Lower leg skin (tissue), 4 donors: ENCODE results near the gene FAM193A. TPM values are rescaled to one million over a fixed set of nuclear protein-coding genes. Genes with fewer than 3 reads are reported as not detected.
"Not testable (repeated sequence)": the region's sequence is repeated elsewhere in the genome, so short reads cannot be mapped to it uniquely, and the experiment has no call there.

Experiments
- DNase-seq, 2 donors: peaks; one replicate each; pipeline ENCODE4 v3.0.0-alpha.2; 2019; ENCODE audit warnings: low spot score in 2 of 2
- H3K4me3 ChIP-seq: fragments of 200-600 bp; sonication (generic); 2 replicates; pipeline ENCODE4 v1.5.1; 2017; ENCODE audit warnings: mild to moderate bottlenecking, low read depth; ENCODE audit not compliant: poor library complexity, severe bottlenecking
- POLR2A ChIP-seq, 2 donors: fragments of 450-650 bp; IDR thresholded peaks; one replicate each; pipeline ENCODE4 v1.6.1; 2016 to 2017; ENCODE audit warnings: antibody characterized with exemption in 2 of 2, mild to moderate bottlenecking in 1 of 2, moderate library complexity in 1 of 2
- WGBS, 2 donors: methylation state at CpG; one replicate each; pipeline ENCODE4 v1.1.5; 2018; 5-methylcytosine and 5-hydroxymethylcytosine counted together
- intact Hi-C: fragments of 100-400 bp; cut with DNase I; formaldehyde crosslinking; loops from one replicate; pipeline ENCODE4 v1.15.0; 2023; ENCODE audit warnings: low total_unique reads
- total RNA-seq, 4 donors: library from RNA; depleted of rRNA; stranded (reverse); fragments of >200 nt; gene quantifications; one replicate each; pipeline ENCODE4 v1.1.0, GENCODE V29; 2016
- TF ChIP-seq, protein P1 (sequence below), 3 donors: fragments of 450-650 bp; IDR thresholded peaks; one replicate each; pipeline ENCODE4 v1.5.1; 2016; ENCODE audit warnings: antibody characterized with exemption in 3 of 3, mild to moderate bottlenecking in 3 of 3, moderate library complexity in 2 of 3

Gene FAM193A
- total RNA-seq, 4 donors from 2014 or later = 16.3 to 38.6 (median 25.7) TPM

DNA sequence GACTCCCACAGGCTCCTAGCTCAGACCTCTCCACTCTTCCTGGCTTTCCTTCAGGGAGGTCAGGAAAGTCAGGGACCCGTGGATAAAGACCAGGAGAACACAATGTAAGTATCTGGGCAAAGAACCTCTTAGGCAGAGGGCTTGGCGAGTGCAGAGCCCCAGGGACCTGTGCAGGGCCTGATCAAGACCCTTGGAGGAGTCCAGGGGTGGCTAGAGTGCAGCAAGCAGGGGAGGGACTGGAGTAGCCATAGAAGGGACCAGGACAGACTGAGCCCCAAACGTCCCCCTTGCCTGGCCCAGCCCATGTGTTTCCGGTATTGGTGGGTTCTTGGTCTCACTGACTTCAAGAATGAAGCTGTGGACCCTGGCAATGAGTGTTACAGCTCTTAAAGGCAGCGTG is 225.6 kb downstream of the FAM193A start:
- no peak for DNase-seq
- WGBS, 2 donors = 64 to 72% methylated on average over 4 to 5 of the region's 5 CpGs
- intact Hi-C loops = loop anchor here (10.0 kb wide), 1 partner anchor 183 kb away; no protein-coding TSS in a partner anchor
- TF ChIP-seq, protein P1, sequence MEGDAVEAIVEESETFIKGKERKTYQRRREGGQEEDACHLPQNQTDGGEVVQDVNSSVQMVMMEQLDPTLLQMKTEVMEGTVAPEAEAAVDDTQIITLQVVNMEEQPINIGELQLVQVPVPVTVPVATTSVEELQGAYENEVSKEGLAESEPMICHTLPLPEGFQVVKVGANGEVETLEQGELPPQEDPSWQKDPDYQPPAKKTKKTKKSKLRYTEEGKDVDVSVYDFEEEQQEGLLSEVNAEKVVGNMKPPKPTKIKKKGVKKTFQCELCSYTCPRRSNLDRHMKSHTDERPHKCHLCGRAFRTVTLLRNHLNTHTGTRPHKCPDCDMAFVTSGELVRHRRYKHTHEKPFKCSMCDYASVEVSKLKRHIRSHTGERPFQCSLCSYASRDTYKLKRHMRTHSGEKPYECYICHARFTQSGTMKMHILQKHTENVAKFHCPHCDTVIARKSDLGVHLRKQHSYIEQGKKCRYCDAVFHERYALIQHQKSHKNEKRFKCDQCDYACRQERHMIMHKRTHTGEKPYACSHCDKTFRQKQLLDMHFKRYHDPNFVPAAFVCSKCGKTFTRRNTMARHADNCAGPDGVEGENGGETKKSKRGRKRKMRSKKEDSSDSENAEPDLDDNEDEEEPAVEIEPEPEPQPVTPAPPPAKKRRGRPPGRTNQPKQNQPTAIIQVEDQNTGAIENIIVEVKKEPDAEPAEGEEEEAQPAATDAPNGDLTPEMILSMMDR (IDR thresholded peaks at IDR 0.05) = no peak
- TF ChIP-seq POLR2A (IDR thresholded peaks at IDR 0.05) = no peak
- no peak overlapping the region for H3K4me3 ChIP-seq

DNA sequence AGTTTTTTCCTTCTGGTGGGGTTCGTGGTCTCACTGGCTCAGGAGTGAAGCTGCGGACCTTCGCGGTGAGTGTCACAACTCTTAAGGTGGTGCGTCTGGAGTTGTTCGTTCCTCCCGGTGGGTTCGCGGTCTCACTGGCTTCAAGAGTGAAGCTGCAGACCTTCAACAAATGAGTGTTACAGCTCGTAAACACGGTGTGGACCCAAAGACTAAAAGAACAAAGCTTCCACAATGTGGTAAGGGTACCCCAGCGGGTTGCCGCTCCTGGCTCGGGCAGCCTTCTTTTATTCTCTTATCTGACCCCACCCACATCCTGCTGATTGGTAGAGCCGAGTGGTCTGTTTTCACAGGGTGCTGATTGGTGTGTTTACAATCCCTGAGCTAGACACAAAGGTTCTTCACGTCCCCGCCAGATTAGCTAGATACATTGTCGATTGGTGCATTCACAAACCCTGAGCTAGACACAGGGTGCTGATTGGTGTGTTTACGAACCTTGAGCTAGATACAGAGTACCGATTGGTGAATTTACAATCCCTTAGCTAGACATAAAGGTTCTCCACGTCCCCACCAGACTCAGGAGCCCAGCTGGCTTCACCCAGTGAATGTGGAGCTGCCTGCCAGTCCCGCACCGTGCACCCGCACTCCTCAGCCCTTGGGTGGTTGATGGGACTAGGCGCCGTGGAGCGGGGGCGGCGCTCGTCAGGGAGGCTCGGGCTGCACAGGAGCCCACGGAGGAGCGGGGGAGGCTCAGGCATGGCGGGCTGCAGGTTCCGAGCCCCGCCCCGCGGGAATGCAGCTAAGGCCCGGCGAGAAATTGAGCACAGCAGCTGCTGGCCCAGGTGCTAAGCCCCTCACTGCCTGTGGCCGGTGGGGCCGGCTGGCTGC is 226.3 kb downstream of the FAM193A start:
- WGBS, 2 donors = 96% methylated on average over 39 to 42 of the region's 42 CpGs
- intact Hi-C loops = loop anchor here (10.0 kb wide), 1 partner anchor 182 kb away; no protein-coding TSS in a partner anchor
- DNase-seq, H3K4me3 ChIP-seq: not testable (repeated sequence)

DNA sequence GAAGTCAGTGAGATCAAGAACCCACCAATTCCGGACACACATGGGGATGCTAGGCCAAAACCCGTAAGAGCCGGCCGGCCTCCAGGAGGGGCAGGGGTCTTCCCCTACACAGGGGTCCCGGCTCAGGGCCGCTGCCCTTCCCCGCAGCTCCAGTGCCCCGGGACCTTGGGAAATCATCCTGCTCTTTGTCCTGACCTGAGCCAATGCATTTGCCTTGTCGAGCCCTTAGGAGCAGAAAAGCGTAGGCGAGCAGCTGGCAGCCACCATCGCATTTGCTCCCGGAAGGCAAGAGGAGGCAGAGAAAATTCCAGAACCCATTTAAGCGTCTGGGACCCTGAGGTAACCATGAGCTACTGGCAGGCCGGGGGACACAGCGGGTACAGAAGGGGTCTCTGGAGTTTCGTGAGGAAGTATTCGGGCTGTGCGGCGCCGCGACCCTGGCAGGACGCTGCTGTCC is 227.1 kb downstream of the FAM193A start:
- intact Hi-C loops = loop anchor here (10.0 kb wide), 1 partner anchor 181 kb away; no protein-coding TSS in a partner anchor
- TF ChIP-seq, protein P1 (IDR thresholded peaks at IDR 0.05) = no peak
- TF ChIP-seq POLR2A (IDR thresholded peaks at IDR 0.05) = no peak
- 36 to 51% methylated on average over 19 to 21 of the region's 23 CpGs for WGBS, 2 donors

DNA sequence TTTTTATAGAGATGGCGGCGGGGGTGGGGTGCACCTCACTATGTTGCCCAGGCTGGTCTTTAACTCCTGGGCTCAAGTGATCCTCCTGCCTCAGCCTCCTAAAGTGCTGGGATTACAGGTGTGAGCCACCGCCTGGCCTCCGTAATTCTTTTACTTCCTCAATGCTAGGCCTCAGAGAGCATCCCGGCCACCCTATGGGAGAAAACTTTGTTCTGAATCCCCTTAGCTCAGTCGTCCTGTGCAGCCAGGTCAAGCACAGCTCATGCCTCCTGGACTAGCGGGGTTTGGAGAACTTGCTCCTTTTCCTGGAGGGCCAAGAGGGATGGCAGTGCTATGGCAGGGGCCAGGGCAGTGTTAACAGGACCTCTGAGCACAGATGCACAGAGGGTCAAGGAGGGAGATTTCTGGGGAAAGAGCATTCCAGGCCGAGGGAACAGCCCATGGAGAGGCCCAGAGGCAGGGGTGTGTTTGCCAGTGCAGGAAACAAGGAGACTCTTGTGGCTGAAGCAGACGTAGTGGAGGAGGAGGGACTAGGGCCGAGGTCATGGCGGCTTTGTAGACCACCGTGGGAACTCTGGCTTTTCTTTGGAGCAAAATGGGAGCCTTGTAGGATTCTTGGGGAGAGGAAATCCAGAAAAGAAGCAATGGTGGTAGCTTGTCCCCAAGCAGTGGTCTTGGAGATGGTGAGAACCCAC is 229.5 kb downstream of the FAM193A start:
- DNase-seq = no peak
- no peak overlapping the region for H3K4me3 ChIP-seq
- TF ChIP-seq, protein P1 (IDR thresholded peaks at IDR 0.05) = no peak
- TF ChIP-seq POLR2A (IDR thresholded peaks at IDR 0.05) = no peak
- intact Hi-C loops = loop anchor here (10.0 kb wide), 1 partner anchor 179 kb away; no protein-coding TSS in a partner anchor
- 88 to 90% methylated on average over 12 of the region's 12 CpGs for WGBS, 2 donors

More for the DNA sequence above, 227.1 kb downstream of the FAM193A start:
- no peak for DNase-seq
- peak overlapping the region; percentile 37 for H3K4me3 ChIP-seq

DNA sequence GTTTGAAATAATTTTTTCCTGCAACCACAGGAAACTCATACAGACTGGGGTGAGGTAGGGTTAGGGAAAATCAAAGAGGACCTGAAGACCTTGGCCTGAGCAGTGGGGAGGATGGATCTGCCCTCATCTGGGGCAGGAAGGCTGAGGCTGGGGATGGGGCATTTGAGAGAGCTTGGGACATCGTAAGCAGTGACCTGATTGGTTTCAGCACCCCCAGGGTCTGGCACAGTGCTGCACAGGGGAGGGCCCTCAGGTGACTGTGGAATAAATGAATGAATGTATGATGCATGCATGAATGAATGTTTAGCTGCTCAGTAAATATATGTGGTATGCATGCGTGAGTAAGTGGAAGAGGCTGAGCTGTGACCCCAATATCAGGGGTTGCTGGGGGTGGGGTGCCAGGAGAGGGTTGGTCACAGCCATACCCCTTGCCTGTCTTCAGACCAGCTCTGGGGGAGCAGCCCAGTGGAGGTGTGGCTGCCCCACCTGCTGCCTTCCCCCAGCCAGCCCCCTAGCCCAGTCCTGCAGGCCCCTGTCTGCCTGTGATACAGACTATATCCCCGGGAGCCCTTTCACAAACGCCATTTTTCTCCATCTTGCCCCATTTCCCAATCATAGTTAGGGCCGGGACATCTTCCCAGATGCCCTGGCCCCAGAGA is 230.7 kb downstream of the FAM193A start:
- WGBS, 2 donors = 77 to 92% methylated on average over 5 of the region's 5 CpGs
- no peak for DNase-seq
- TF ChIP-seq, protein P1 (IDR thresholded peaks at IDR 0.05) = no peak
- TF ChIP-seq POLR2A (IDR thresholded peaks at IDR 0.05) = no peak
- H3K4me3 ChIP-seq = no peak overlapping the region
- intact Hi-C loops = loop anchor here (10.0 kb wide), 1 partner anchor 178 kb away; no protein-coding TSS in a partner anchor
